Measurements from ENCODE around the gene MDFIC.

The MDFIC gene

DNA sequence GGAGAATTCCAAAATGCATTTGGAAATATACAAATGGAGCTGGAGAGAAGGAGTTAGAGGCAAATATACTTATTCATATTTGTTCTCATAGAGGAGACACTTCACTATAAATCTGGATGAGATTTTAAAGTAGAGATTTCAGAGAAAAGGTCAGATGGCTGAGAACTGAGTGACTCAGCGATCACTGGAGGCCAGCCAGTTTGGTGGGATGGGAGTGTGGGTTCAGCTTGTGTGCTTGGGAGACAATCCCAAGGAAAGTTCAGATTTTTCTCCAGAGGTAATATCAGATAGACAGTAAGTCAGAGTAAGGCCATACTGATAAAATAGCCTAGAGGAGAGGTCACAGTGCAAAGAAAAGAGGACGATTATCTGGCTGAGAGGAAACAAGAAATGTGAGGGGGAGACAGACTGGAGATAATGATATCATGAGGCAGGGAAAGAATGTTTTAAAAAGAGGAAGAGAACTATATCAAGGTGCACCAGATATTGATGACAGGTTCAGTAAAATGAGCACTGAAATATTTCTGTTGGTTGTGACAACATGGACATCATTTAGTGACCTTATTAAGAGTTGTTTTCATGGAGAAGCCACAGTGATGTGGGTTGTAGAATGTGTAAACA lies 67.0 kb downstream of the MDFIC start:
- DNase-seq (ENCODE audit: low read depth in 2 of 2, low spot score in 1 of 2): no peak

GRCh38 chr7:114989531-114989930 lies 67.6 kb downstream of the MDFIC start:
- no peak for DNase-seq (ENCODE audit: low read depth in 2 of 2, low spot score in 1 of 2)

- DNase-seq (ENCODE audit: low read depth in 2 of 2, low spot score in 1 of 2): no peak
Observed at GRCh38 chr7:114997487-114998404, 75.9 kb downstream of the MDFIC start.

DNA sequence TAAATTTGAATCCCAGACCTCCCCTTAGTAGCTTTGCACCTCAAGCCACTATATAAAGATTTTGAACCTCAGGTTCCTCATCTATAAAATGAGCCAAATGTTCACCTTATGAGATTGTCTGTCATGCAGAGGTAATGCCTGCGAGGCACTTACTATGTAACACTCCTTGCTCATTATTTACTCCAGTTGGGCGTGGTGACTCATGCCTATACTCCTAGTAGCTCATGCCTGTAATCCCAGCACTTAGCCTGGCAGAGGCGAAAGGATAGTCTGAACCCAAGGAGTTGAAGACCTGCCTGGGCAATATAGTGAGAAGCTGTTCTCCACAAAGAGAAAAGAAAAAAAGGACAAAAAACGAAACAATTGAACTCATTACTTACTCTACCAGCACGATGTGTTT lies 82.2 kb downstream of the MDFIC start:
- no peak for DNase-seq (ENCODE audit: low read depth in 2 of 2, low spot score in 1 of 2)

GRCh38 chr7:115005251-115005650 lies 83.4 kb downstream of the MDFIC start:
- DNase-seq (ENCODE audit: low read depth in 2 of 2, low spot score in 1 of 2): no peak

DNA sequence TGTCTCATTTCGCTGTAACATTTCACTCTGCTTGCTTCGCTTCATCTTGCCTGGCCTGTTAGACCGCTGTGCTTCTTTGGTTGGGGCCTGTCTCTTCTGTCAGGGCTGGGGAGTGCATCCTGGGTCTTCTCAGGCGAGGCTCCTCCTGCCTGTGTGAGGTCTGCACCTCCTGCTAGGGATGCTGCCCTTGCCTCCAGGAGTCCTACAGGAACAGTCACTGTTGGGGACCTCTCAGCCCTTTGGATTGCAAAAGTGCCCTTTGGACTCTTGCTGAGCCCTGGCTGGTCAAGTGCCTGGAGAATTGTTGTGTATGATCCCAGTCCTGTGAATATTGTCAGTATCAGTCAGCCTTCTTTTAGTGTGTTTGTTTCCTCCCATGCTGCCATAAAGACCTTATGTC lies 84.1 kb downstream of the MDFIC start:
- no peak for DNase-seq (ENCODE audit: low read depth in 2 of 2, low spot score in 1 of 2)

GRCh38 chr7:115007751-115008150 lies 85.9 kb downstream of the MDFIC start:
- no peak for DNase-seq (ENCODE audit: low read depth in 2 of 2, low spot score in 1 of 2)

DNA sequence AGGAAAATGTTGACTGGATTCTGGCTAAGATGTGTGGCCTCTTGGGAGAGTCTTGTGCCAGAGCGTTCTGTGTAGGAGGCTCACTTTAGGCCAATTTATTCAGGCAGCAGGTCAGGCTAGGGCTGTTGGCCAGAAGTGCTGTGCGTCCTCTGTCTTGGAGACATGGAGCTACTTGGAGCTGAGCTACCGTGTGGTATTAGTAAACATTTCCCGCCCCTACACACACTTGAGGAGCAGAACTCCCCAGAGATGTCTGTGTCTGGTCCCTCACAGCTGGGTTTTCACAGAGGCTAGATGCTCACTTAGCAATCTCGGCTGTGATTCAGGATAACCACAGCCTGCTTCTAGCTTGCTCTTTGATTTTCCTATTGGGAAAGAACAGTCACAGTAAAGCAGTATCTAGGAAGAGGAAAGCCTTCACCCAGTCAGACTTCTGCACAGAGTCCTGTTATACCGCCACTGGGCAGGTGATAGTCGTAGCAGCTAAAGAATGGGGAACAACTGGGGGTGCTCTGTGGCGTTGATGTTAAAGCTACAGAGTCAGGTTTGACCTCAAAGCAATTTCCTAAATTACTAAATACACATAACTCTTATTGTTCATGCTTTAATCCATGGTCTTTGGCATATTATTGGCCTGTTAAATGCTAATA lies 86.7 kb downstream of the MDFIC start:
- no peak for DNase-seq (ENCODE audit: low read depth in 2 of 2, low spot score in 1 of 2)

GRCh38 chr7:115009139-115009538 lies 87.2 kb downstream of the MDFIC start:
- DNase-seq (ENCODE audit: low read depth in 2 of 2, low spot score in 1 of 2): no peak

DNA sequence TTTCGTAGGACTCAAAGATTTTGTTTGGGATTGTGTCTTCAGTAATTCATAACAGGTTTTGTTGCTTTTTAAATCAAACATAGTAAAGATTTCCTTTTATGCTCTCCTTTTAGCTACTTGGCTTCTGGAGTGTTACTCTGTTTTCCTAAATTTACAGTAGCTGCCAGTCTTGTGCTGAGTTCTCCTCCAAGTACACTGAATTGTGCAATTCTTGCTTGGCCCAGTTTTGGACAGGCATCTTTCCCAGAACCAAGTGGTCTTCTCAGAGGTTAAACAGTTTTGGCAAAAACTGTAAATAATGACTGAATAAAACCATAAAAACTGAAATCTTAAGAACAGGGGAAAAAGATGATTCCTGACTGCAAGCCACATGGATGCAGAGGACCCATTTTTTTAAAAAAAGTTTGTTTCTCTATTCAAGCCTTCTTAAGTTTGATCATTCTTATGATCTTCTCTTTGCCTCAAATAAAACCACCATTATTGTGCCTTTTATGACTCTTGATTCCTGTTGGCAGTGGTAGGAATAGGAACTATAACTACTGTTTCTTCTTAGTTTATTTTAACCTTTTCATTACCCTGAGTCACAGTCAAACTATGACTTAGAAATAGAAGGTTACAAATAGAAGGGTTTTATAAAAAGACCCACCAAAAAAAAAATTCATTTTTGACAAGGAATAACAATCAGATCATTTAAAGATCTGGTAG lies 88.0 kb downstream of the MDFIC start:
- DNase-seq (ENCODE audit: low read depth in 2 of 2, low spot score in 1 of 2): no peak

DNA sequence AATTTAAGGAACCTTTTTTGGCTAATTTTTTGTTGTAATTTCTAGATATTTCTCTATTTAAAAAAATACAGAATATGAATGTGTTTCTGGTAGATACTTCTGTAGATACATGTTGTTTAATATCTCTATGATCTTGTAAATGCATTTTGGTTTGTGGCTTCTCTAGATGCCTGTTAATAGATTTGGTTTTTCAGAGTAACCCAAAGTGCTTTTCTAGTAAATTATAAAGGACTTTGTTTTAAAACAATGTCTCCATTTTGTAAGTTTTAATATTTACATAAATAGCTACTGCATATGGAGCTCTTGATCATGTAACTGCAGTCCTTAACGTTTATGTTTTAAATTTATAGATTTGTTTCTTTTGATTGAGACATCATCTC lies 88.5 kb downstream of the MDFIC start:
- no peak for DNase-seq (ENCODE audit: low read depth in 2 of 2, low spot score in 1 of 2)

DNA sequence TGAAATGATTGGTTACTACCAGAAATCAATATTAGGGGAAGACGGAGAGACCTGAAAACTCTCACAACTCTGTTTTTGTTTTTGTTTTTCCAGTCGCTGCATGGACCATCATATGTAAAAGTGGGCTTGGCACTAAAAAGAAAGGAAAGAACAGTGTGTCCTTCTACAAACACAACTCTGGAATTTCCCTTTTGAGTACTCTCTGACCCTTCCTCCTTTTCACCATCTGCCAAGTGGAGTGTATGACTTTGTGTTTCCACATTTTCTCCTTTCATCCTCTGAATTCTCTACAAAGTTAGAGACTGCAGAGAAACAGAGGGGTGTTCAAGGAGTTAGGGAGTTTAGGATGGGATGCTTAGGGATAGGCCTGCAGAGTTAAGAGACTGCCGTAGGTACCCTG lies 92.0 kb downstream of the MDFIC start:
- no peak for DNase-seq (ENCODE audit: low read depth in 2 of 2, low spot score in 1 of 2)

DNA sequence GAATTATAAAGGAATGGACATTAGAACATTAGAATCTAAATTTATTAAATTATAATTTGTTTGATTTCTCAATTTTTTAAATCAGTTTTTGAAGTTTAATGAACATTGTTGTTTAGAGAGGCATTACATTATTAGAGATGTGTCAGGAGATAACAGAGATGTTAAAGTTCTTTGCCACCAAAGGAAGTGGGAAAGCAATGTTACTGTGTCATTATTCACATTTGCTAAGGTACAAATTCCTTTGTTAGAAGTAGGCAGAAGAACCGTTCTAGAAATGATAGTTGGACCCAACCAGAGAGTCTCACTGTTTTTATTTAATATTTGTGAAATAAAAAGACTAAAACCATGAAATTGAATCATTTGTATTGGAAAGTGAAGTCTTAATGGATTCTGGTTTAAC lies 92.9 kb downstream of the MDFIC start:
- no peak for DNase-seq (ENCODE audit: low read depth in 2 of 2, low spot score in 1 of 2)

- no peak for DNase-seq (ENCODE audit: low read depth in 2 of 2, low spot score in 1 of 2)
Observed at GRCh38 chr7:115015619-115016018, 93.7 kb downstream of the MDFIC start.

DNA sequence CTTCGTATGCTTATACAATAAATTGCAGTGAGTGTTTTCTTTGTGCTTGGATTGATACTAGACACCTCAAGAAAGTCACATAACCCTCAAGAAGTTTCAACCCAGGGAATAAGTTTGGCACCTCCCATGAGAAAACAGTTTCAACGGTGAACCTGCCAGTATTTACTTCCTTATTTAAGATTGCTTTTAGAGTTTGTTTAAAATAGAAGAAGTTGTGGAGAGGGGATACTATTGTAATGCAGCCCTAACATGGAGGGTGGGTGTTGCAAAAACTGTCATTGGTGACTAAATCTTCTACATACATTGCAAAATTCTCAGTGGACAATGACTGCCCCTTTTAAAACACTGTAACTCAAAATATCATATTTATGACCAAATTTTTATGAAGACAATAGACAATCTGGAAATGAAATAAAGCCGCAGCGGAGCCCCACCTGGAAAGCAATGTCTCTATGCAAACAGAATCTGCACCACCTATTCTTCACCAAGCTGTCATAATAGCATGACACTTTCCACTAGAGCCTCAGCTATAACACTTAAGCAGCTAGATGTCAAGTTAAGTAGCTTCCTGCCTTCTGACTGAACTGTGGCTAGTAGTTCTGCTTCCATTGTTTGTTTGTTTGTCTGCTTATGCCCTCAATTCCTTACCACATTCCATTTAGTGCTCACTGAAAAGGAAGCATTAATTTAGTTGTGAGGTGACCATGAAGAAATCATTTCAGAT lies 98.2 kb downstream of the MDFIC start:
- DNase-seq (ENCODE audit: low read depth in 2 of 2, low spot score in 1 of 2): no peak

DNA sequence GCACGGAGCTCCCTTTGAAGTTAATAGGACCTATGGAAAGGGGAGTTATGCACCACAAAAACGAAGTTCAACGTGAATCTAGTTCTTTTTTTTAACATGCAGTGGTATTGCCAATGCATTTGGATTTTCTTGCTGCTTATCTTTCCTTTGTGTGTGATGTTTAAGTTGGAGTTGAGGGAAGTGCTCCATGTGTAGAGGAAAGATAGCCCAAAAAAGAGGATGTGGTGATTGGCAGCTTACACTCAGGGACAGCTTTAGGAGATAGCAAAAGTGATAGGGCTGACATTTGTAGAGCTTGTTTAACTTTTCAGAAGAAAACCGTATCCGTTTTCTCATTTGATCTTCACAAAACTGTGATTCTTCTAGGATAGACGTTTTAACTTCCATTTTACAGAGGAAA lies 101.3 kb downstream of the MDFIC start:
- no peak for DNase-seq (ENCODE audit: low read depth in 2 of 2, low spot score in 1 of 2)

DNA sequence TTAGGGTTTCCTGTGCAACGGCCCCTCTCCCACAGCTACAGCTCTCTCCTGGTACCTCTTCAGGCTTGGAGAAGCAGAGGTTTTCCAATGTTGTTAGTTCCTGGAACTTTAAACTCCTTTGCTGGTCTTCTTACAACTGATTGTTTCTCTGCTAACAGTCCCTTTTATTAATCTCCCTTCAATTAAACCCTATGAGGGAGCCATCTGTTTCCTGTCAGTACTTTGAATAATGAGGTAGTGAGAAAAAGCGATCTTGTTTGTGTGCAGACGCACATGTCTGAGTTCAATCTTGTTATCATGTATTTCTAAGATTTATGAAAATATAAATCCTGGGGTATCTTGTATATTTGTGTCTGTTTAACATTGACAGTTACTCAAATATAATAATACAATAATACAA lies 102.4 kb downstream of the MDFIC start:
- DNase-seq (ENCODE audit: low read depth in 2 of 2, low spot score in 1 of 2): no peak

DNA sequence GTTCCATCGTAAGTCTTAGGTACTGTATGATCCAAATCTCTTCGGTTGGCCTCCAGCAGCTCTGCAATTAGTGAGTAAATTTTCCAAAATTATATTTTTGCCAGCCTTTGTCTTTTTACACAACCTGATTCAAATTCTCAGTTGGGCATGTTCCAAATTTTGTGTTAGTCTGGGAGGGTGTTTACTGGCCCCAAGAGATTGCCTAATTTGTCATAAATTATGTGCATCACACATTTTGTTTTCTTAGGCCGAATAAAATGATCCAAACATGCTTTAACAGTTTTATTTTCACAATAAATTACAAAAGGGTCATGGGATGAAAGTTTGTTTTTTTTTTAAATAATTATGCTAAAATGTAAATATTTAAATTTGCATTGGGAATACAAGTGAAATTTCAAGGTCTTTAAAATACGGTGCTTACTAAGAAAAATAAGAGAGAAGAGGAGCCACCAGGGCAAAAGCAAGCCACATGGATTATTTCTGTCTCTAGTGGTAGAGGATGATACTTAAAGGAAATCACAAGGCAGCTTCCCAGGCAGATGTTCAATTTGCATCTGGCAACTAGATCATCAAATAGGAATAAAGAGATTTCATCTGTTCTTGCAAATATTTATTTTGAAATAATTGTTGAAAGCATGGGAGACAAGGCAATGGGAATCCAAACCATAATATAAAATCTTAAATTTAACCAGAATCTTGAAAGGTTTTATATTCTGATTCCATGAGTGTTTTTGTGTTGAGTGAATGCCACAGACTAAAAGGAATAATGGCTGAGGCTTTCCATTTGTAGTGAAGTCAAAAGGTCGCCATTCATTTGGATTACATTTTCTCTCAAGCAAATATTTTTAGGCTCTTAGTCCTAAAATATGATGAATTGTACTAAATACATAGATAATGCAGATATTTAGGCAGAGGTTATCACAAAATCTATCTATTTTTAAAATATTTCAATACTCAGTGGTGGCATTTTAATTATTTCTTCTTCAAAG lies 111.1 kb downstream of the MDFIC start:
- no peak for DNase-seq (ENCODE audit: low read depth in 2 of 2, low spot score in 1 of 2)

DNA sequence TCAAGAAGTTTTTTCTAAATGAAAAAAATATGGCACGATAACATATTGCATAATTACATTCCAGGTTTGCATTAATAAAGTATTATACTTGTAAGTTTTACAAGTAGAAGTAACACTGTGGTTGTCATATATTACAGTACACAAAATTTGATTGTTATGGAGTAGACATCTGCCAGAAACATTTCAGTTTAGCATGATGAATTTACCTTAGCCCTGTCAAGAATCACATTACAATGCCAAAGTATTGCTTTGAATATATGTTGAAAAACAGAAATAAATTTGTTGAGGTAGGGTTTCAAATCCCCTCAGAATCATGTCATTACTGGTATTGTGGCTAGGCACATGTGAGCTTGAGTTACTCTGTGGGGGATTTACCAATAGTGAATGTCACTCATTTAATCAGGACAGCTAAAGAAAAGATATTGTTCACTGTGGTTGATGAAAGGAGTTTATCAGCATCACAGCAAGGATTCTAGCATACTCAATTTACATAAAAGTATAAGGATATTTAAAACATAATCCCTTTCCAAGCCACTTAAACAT lies 112.1 kb downstream of the MDFIC start:
- no peak for DNase-seq (ENCODE audit: low read depth in 2 of 2, low spot score in 1 of 2)

All from stimulated activated CD8-positive, alpha-beta memory T cell treated with anti-CD3 and anti-CD28 coated beads, Interleukin-4, amount 100 ng/mL, for 4 hours (primary cell).